H1 (cell line): Measurements from ENCODE around the gene DOK3. TPM values are rescaled to one million over a fixed set of nuclear protein-coding genes. Genes with fewer than 3 reads are reported as not detected.

Source experiments
- CTCF ChIA-PET: fragments of 300-600 bp; sonication (Branson Sonifier 250); formaldehyde crosslinking; loops from one replicate; lab custom pipeline; 2021; ENCODE audit not compliant: partially characterized antibody; lab: Charles Lee
- POLR2A ChIA-PET: fragments of 300-600 bp; sonication (Branson Sonifier 250); formaldehyde crosslinking; loops from one replicate; lab custom pipeline; 2021; ENCODE audit warnings: inconsistent platforms; ENCODE audit not compliant: partially characterized antibody; lab: Charles Lee
- DNase-seq, 2 experiments: peaks; one replicate each; pipeline versions ENCODE4 v3.0.0 to v3.0.0-alpha.2; 2010 to 2022; ENCODE audit warnings: low spot score in 2 of 2, low read depth in 1 of 2, mixed read lengths in 1 of 2
- FAIRE-seq: peaks from 2 replicates; lab custom pipeline; 2011; peaks lifted over from hg19 to GRCh38; lab: Jason Lieb, UNC
- H2AFZ ChIP-seq: 2 replicates; pipeline ENCODE4 v1.8.1; 2012; ENCODE audit warnings: low read length, inconsistent platforms
- H2AK5ac ChIP-seq: 2 replicates; pipeline ENCODE4 v1.6.1; 2013; ENCODE audit warnings: low read depth, low read length
- H2BK120ac ChIP-seq: replicated peaks from 2 replicates; pipeline ENCODE3; 2013; ENCODE audit warnings: low read depth, low read length, inconsistent platforms
- H2BK12ac ChIP-seq: 2 replicates; pipeline ENCODE4 v1.6.1; 2013; ENCODE audit warnings: low read depth, low read length
- H2BK15ac ChIP-seq: 2 replicates; pipeline ENCODE4 v1.6.1; 2013; ENCODE audit warnings: low read length
- H2BK20ac ChIP-seq: 2 replicates; pipeline ENCODE4 v1.6.1; 2013; ENCODE audit warnings: low read length
- H2BK5ac ChIP-seq: 2 replicates; pipeline ENCODE4 v1.6.1; 2013; ENCODE audit warnings: low read depth, low read length
- H3K14ac ChIP-seq: 2 replicates; pipeline ENCODE4 v1.6.1; 2013; ENCODE audit warnings: inconsistent platforms; ENCODE audit not compliant: insufficient read length
- H3K18ac ChIP-seq: 2 replicates; pipeline ENCODE4 v1.6.1; 2013; ENCODE audit warnings: low read length; ENCODE audit errors: extremely low read depth
- H3K23ac ChIP-seq: 2 replicates; pipeline ENCODE4 v1.6.1; 2013; ENCODE audit warnings: inconsistent platforms; ENCODE audit not compliant: insufficient read length
- H3K23me2 ChIP-seq: 2 replicates; pipeline ENCODE4 v1.6.1; 2013; ENCODE audit warnings: low read depth, low read length
- H3K27ac ChIP-seq: 2 replicates; pipeline ENCODE4 v1.6.1; 2011; ENCODE audit warnings: low read depth, low read length, inconsistent platforms
- H3K27me3 ChIP-seq, 4 experiments: replicated peaks in 1 of 4; 1 replicate in 1 of 4; 2 replicates in 3 of 4; pipeline versions ENCODE4 v1.6.1 to v1.8.1; 2011 to 2013; ENCODE audit warnings: low read length in 3 of 4, mild to moderate bottlenecking in 3 of 4, inconsistent platforms in 2 of 4, mixed read lengths in 2 of 4, moderate library complexity in 1 of 4; ENCODE audit not compliant: control insufficient read depth in 3 of 4, insufficient read depth in 3 of 4; ENCODE audit errors: extremely low read depth in 1 of 4
- H3K36me3 ChIP-seq, 4 experiments: 2 replicates each; pipeline versions ENCODE4 v1.6.1 to v1.8.1; 2011 to 2013; ENCODE audit warnings: mild to moderate bottlenecking in 4 of 4, low read length in 3 of 4, moderate library complexity in 2 of 4, control low read depth in 1 of 4, inconsistent platforms in 1 of 4; ENCODE audit not compliant: insufficient read depth in 4 of 4, control insufficient read depth in 2 of 4
- H3K4ac ChIP-seq: replicated peaks from 2 replicates; pipeline ENCODE3; 2013; ENCODE audit warnings: low read length, low read depth, mixed read lengths, inconsistent platforms; ENCODE audit not compliant: insufficient read length
- H3K4me1 ChIP-seq, 4 experiments: replicated peaks in 1 of 4; 1 replicate in 1 of 4; 2 replicates in 3 of 4; pipeline versions ENCODE4 v1.6.1 to v1.8.1; 2011 to 2013; ENCODE audit warnings: low read length in 3 of 4, inconsistent platforms in 2 of 4, mixed read lengths in 1 of 4; ENCODE audit not compliant: insufficient read depth in 4 of 4, control insufficient read depth in 3 of 4
- H3K4me2 ChIP-seq, 2 experiments: 2 replicates each; pipeline versions ENCODE4 v1.6.1 to v1.8.1; 2011 to 2013; ENCODE audit warnings: low read depth in 2 of 2, low read length in 2 of 2, control low read depth in 1 of 2, inconsistent platforms in 1 of 2, mild to moderate bottlenecking in 1 of 2; ENCODE audit not compliant: insufficient read depth in 1 of 2
- H3K4me3 ChIP-seq, 4 experiments: fragments of 200-600, 300-600 bp in 1 of 4; sonication (generic), shearing (Covaris generic), sonication (Bioruptor Twin) in 1 of 4; 2 replicates each; pipeline versions ENCODE4 v1.5.1 to v1.8.1; 2011 to 2016; ENCODE audit warnings: low read length in 4 of 4, low read depth in 3 of 4, control low read depth in 2 of 4, inconsistent platforms in 2 of 4, mild to moderate bottlenecking in 2 of 4, mixed read lengths in 1 of 4, moderate library complexity in 1 of 4; ENCODE audit not compliant: insufficient read depth in 2 of 4; ENCODE audit errors: extremely low read depth in 1 of 4
- H3K56ac ChIP-seq: replicated peaks from 2 replicates; pipeline ENCODE3; 2013; ENCODE audit warnings: low read depth, mild to moderate bottlenecking, mixed read lengths, low read length, inconsistent platforms; ENCODE audit not compliant: insufficient read length
- H3K79me1 ChIP-seq: 2 replicates; pipeline ENCODE4 v1.6.1; 2013; ENCODE audit warnings: low read depth, low read length, control low read depth
- H3K79me2 ChIP-seq, 2 experiments: 2 replicates each; pipeline versions ENCODE4 v1.6.1 to v1.8.1; 2012 to 2013; ENCODE audit warnings: low read length in 2 of 2, mild to moderate bottlenecking in 2 of 2, inconsistent platforms in 1 of 2; ENCODE audit not compliant: insufficient read depth in 2 of 2, control insufficient read depth in 1 of 2
- H3K9ac ChIP-seq, 4 experiments: replicated peaks in 1 of 4; 1 replicate in 1 of 4; 2 replicates in 3 of 4; pipeline versions ENCODE4 v1.6.1 to v1.8.1; 2011 to 2013; ENCODE audit warnings: low read depth in 3 of 4, low read length in 3 of 4, control low read depth in 2 of 4, mild to moderate bottlenecking in 2 of 4, moderate library complexity in 2 of 4, inconsistent platforms in 1 of 4; ENCODE audit errors: extremely low read depth in 1 of 4
- H3K9me3 ChIP-seq, 2 experiments: 2 replicates each; pipeline versions ENCODE4 v1.6.1 to v1.8.1; 2012 to 2013; ENCODE audit warnings: mild to moderate bottlenecking in 2 of 2, moderate library complexity in 2 of 2, control low read depth in 1 of 2, inconsistent platforms in 1 of 2, low read depth in 1 of 2, low read length in 1 of 2, mixed read lengths in 1 of 2; ENCODE audit not compliant: insufficient read depth in 2 of 2
- H4K20me1 ChIP-seq, 2 experiments: replicated peaks in 1 of 2; 2 replicates each; pipeline versions ENCODE3 to v1.8.1; 2011 to 2013; ENCODE audit warnings: inconsistent platforms in 2 of 2, low read length in 2 of 2, mild to moderate bottlenecking in 1 of 2; ENCODE audit not compliant: insufficient read depth in 2 of 2, control insufficient read depth in 1 of 2
- H4K5ac ChIP-seq: 2 replicates; pipeline ENCODE4 v1.6.1; 2013; ENCODE audit warnings: low read length, low read depth, mixed read lengths, inconsistent platforms; ENCODE audit not compliant: insufficient read length
- H4K8ac ChIP-seq: 2 replicates; pipeline ENCODE4 v1.8.0; 2013; ENCODE audit warnings: mild to moderate bottlenecking, moderate library complexity, low read length, inconsistent platforms; ENCODE audit not compliant: insufficient read depth; ENCODE audit errors: extremely low read depth
- H4K91ac ChIP-seq: replicated peaks from 2 replicates; pipeline ENCODE3; 2013; ENCODE audit warnings: low read length, mixed read lengths, inconsistent platforms; ENCODE audit not compliant: insufficient read length
- BACH1 ChIP-seq: IDR thresholded peaks from 2 replicates; pipeline ENCODE4 v1.6.1; 2012; ENCODE audit warnings: low read length, improper control_type of control experiment
- CBX5 ChIP-seq: fragments of 300-800, 300-1000 bp; sonication (generic); IDR thresholded peaks from 2 replicates; pipeline ENCODE4 v1.7.1; 2016; ENCODE audit warnings: antibody characterized with exemption, low read length, low read depth
- GABPA ChIP-seq: IDR thresholded peaks from 2 replicates; pipeline ENCODE4 v1.6.1; 2011; ENCODE audit warnings: mild to moderate bottlenecking, low read length, moderate library complexity, borderline replicate concordance; ENCODE audit not compliant: insufficient read depth
- GTF2F1 ChIP-seq: IDR thresholded peaks from 2 replicates; pipeline ENCODE4 v1.6.1; 2012; ENCODE audit warnings: low read depth, low read length, improper control_type of control experiment, borderline replicate concordance
- PHF8 ChIP-seq: fragments of 200-600 bp; sonication (generic); conservative IDR thresholded peaks from 2 replicates; pipeline ENCODE4 v1.7.1; 2012; ENCODE audit warnings: low read depth, mild to moderate bottlenecking, inconsistent platforms, low read length, moderate library complexity
- WGBS, 2 experiments: shearing (Covaris generic) in 1 of 2; methylation state at CpG; one replicate each; pipeline versions ENCODE4 v1.1.6 to v1.1.7; 2013 to 2015; ENCODE audit warnings: low lambda C conversion rate in 2 of 2, mixed read lengths in 2 of 2, inconsistent platforms in 1 of 2, low coverage in 1 of 2, missing lambda C conversion rate in 1 of 2; ENCODE audit not compliant: insufficient replicate concordance in 2 of 2, insufficient coverage in 1 of 2, insufficient read length in 1 of 2; ENCODE audit errors: extremely low coverage in 1 of 2, missing lambda C conversion rate in 1 of 2; 5-methylcytosine and 5-hydroxymethylcytosine counted together
- polyA plus RNA-seq, 7 experiments: library from polyadenylated mRNA; depleted of rRNA in 3 of 7; stranded (reverse) in 5 of 7; unstranded in 2 of 7; fragments of >200 nt in 5 of 7; fragments of 200-250 nt in 2 of 7; gene quantifications; 1 replicate in 5 of 7; 2 replicates in 1 of 7; 4 replicates in 1 of 7; pipeline versions ENCODE4 v1.2.1 to v1.2.3, GENCODE V29; 2011 to 2013; ENCODE audit warnings: missing spikeins in 2 of 7, mixed read lengths in 2 of 7
- total RNA-seq: library from RNA; stranded (reverse); fragmentation: NEBNext Ultra II Directional; extraction: Animal tissue kit (Norgen Biotek cat#: 25700); gene quantifications from 2 replicates; pipeline ENCODE4 v1.2.1, GENCODE V29; 2021

The DOK3 gene
- total and polyA plus RNA-seq, 2 of the 8 experiments (the other 6 are each of a cell fraction or from before 2014, with no cell fraction given): 4.2 to 6.4 TPM

- Histone ChIP-seq H4K20me1 (peaks cover 17 to 19% of the 10 kb centered on the region in 2 experiments), H2BK120ac (no peak overlapping the region), H3K9me3 (no peaks in the 10 kb centered on the region), H3K56ac (no peak overlapping the region), H3K4ac (no peak overlapping the region), H3K79me2 (no peaks in the 10 kb centered on the region), H2BK15ac (peak overlapping the region; percentile 61), H3K36me3 (peaks cover 9 to 20% (median 18%) of the 10 kb centered on the region in 4 experiments; a peak in 7 of 8 replicates), H3K27ac (no peak overlapping the region), H3K14ac (no peak overlapping the region), H4K91ac (peak overlapping the region; percentile 92), H2BK20ac (peak overlapping the region; percentile 18; the same call in 1 of the 2 replicates), H3K23ac (no peak overlapping the region), H3K9ac (peak overlapping the region in 3 of 4 experiments; percentile 72 to 90 (median 87); a peak in 5 of 7 replicates), H3K27me3 (peaks cover 0 to 10% (median 8%) of the 10 kb centered on the region in 4 experiments; a peak in 3 of 7 replicates), H2BK5ac (peak overlapping the region; percentile 66; the same call in 1 of the 2 replicates), H3K4me1 (peaks cover 0 to 22% (median 12%) of the 10 kb centered on the region in 4 experiments; a peak in 6 of 7 replicates), H2AFZ (no peak overlapping the region), H3K4me3 (peak overlapping the region; percentile 24 to 86 (median 81)), H3K4me2 (peak overlapping the region; percentile 81 to 93), H3K79me1 (no peaks in the 10 kb centered on the region; the same call in 1 of the 2 replicates), H2AK5ac (peak overlapping the region; percentile 66; the same call in 1 of the 2 replicates), H3K18ac (peak overlapping the region; percentile 91), H2BK12ac (peak overlapping the region; percentile 88; the same call in 1 of the 2 replicates), H3K23me2 (peaks cover 15% of the 10 kb centered on the region; the same call in 1 of the 2 replicates), H4K8ac (peak overlapping the region; percentile 39; the same call in 1 of the 2 replicates), H4K5ac (peak overlapping the region; percentile 45)
- TF ChIP-seq CBX5 (no peak), PHF8 (no peak), GABPA (no peak), GTF2F1 (no peak), BACH1 (0 out of 2 replicates have a peak, but pooled peaks have one; percentile 3)
- ChIA-PET CTCF (interaction anchor here (0.9 to 23.6 kb wide), 16 partner anchors 13 to 145 kb away, joined by 3 to 430 read pairs (median 16); partner anchors contain the start of genes F12, PFN3, PRR7 and SLC34A1), POLR2A (interaction anchor here (0.7 to 67.5 kb wide), 23 partner anchors 15 to 667 kb away, joined by 3 to 3349 read pairs (median 9); partner anchors contain the start of genes DBN1, DOK3, F12 and GRK6)
- 14% methylated on average over 31 of the region's 31 CpGs; no CpG with 5 or more reads in 1 of the 2 experiments for WGBS, 2 experiments
- FAIRE-seq: no peak
- DNase-seq: peak in 1 of 2 experiments; percentile 76
Observed at GRCh38 chr5:177453852-177454396, 55.7 kb downstream of the DOK3 start.
